ENCODE data around the gene MPRIP. TPM values are rescaled to one million over a fixed set of nuclear protein-coding genes. Genes with fewer than 3 reads are reported as not detected.

MPRIP gene
- total RNA-seq, 4 donors from 2014 or later = 61.5 to 407 (median 103) TPM

DNA sequence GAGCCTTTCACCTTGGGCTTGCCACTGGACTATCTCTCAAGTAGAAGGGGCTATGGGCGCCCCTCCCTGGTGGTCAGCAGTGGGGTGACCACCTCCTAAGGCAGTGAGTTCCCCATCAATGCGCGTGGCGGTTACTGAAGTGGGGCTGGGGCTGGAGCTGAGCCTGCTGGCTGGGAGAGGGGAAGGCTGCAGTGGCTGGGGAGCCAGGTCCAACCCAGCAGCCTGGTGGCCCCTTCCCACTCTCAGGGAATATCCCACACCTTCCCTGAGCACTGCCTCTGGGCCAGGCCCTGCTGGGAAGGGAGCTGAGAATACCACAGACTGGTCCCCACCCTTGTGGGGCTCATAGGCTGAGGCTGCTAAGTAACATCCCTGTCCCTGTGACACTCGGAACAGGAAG, 19.8 kb upstream of the MPRIP start:
- H3K4me3 ChIP-seq = no peak overlapping the region
- no peak for DNase-seq
- H3K27me3 ChIP-seq = no peaks in the 10 kb centered on the region
- no peak overlapping the region for H3K27ac ChIP-seq
- H3K4me1 ChIP-seq = no peaks in the 10 kb centered on the region
- no peaks in the 10 kb centered on the region for H3K36me3 ChIP-seq
- TF ChIP-seq POLR2A (IDR thresholded peaks at IDR 0.05) = no peak
- TF ChIP-seq, protein P1, sequence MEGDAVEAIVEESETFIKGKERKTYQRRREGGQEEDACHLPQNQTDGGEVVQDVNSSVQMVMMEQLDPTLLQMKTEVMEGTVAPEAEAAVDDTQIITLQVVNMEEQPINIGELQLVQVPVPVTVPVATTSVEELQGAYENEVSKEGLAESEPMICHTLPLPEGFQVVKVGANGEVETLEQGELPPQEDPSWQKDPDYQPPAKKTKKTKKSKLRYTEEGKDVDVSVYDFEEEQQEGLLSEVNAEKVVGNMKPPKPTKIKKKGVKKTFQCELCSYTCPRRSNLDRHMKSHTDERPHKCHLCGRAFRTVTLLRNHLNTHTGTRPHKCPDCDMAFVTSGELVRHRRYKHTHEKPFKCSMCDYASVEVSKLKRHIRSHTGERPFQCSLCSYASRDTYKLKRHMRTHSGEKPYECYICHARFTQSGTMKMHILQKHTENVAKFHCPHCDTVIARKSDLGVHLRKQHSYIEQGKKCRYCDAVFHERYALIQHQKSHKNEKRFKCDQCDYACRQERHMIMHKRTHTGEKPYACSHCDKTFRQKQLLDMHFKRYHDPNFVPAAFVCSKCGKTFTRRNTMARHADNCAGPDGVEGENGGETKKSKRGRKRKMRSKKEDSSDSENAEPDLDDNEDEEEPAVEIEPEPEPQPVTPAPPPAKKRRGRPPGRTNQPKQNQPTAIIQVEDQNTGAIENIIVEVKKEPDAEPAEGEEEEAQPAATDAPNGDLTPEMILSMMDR (IDR thresholded peaks at IDR 0.05) = no peak
- intact Hi-C loops (cut with DNase I; ENCODE audit: low total_unique reads) = no loop called here
- H3K9me3 ChIP-seq = no peaks in the 10 kb centered on the region

DNA sequence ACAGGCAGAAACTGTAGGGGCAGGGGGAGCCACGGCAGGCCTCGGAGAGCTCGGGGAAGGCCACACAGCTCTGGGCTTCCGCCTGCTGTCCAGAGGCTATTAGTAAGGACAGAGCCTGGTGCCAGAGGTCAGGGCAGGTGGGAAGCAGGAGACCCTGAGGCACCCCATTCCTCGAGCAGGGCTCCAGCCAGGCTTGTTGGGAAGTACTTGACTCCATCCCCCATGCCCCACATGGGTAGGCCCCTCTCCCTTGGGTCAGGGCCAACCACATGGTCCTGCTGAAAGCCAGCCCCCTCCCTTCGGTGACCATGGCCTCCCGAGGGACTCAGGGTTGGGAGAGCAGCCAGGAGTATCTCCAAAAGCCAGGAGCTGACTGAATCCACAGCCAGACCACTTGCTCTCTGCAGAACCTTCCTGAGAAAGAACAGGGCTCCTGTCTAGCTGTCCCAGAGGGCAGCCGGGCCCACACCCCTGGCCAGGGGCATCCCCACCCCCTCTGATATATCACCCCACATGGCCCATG, 17.4 kb upstream of the MPRIP start:
- TF ChIP-seq, protein P1 (IDR thresholded peaks at IDR 0.05) = no peak
- no peak for TF ChIP-seq POLR2A (IDR thresholded peaks at IDR 0.05)
- intact Hi-C loops (cut with DNase I; ENCODE audit: low total_unique reads) = no loop called here
- no peak overlapping the region for H3K27ac ChIP-seq

DNA sequence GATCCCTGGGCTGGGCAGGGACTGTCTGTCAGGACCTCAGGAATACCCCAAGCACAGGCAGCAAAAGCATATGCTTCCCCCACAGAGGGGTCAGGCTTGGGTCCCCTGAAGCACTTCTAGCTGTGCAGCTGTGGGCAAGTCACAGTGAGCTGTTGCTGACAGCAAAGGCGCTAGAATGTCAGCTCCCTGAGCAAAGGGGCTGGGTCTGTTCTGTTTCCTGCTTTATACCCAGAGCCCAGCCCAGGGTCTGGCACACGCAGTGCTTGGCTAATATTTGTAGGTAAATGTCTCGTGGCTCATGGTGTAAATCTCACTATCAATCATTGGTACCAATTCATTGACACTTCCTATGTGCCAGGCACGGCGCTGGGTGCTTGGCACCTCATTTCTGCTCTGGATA, 16.6 kb upstream of the MPRIP start:
- Histone ChIP-seq H3K27ac (no peak overlapping the region), H3K4me3 (no peak overlapping the region), H3K9me3 (no peaks in the 10 kb centered on the region), H3K4me1 (no peaks in the 10 kb centered on the region), H3K27me3 (no peaks in the 10 kb centered on the region), H3K36me3 (no peaks in the 10 kb centered on the region)
- no peak for DNase-seq
- intact Hi-C loops (cut with DNase I; ENCODE audit: low total_unique reads) = no loop called here
- TF ChIP-seq, protein P1 (IDR thresholded peaks at IDR 0.05) = no peak
- TF ChIP-seq POLR2A (IDR thresholded peaks at IDR 0.05) = no peak

More for the DNA sequence above, 17.4 kb upstream of the MPRIP start:
- Histone ChIP-seq H3K4me3 (no peak overlapping the region), H3K4me1 (no peaks in the 10 kb centered on the region), H3K9me3 (no peaks in the 10 kb centered on the region), H3K36me3 (no peaks in the 10 kb centered on the region), H3K27me3 (no peaks in the 10 kb centered on the region)
- DNase-seq = no peak

DNA sequence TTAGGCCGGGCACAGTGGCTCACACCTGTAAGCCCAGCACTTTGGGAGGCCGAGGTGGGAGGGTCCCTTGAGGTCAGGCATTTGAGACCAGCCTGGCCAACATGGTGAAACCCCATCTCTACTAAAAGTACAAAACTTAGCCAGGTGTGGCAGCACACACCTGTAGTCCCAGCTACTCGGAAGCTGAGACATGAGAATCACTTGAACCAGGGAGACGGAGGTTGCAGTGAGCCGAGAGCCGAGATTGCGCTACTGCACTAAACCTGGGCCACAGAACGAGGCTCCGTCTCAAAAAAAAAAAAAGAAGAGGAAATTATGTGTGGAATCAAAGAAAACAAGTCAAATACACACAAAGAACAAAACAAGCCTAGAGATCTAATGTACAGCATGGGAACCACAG, 16.1 kb upstream of the MPRIP start:
- Histone ChIP-seq H3K4me3 (no peak overlapping the region), H3K27ac (no peak overlapping the region), H3K4me1 (no peaks in the 10 kb centered on the region), H3K36me3 (no peaks in the 10 kb centered on the region), H3K9me3 (no peaks in the 10 kb centered on the region), H3K27me3 (no peaks in the 10 kb centered on the region)
- intact Hi-C loops (cut with DNase I; ENCODE audit: low total_unique reads) = no loop called here
- no peak for DNase-seq
- no peak for TF ChIP-seq POLR2A (IDR thresholded peaks at IDR 0.05)
- TF ChIP-seq, protein P1 (IDR thresholded peaks at IDR 0.05) = no peak

DNA sequence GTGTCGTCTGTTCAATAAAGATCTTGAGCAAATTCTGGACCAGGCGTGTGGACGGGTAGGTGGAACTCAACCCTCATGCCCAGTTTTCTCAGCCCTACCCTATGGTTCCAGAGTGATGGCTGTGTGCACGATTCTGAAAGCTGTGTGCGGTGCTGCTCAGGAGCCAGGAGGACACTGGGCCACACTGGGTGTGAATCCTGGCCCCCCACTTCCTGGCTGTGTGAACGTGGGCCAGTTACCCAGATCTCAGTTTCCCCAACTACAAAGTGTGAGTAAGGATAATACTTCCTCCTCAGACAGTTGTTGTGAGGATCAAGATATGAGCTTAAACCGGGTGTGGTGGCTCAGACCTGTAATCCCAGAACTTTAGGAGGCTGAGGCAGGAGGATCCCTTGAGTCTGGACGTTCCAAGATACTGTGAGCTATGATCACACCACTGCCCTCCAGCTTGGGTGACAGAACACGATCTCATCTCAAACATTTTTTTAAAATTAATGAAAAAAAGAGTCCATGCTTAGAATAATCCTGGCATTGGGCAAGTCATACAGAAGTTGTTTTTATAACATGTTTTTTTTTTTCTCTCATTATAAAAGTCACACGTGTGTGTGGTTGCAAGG, 14.7 kb upstream of the MPRIP start:
- Histone ChIP-seq H3K27me3 (no peaks in the 10 kb centered on the region), H3K4me1 (no peaks in the 10 kb centered on the region), H3K27ac (no peak overlapping the region), H3K4me3 (no peak overlapping the region), H3K36me3 (no peaks in the 10 kb centered on the region), H3K9me3 (no peaks in the 10 kb centered on the region)
- intact Hi-C loops (cut with DNase I; ENCODE audit: low total_unique reads) = no loop called here
- DNase-seq = no peak
- TF ChIP-seq POLR2A (IDR thresholded peaks at IDR 0.05) = no peak
- TF ChIP-seq, protein P1 (IDR thresholded peaks at IDR 0.05) = no peak
